K562 (cell line): Measurements from ENCODE around the gene CELA3A. TPM values are rescaled to one million over a fixed set of nuclear protein-coding genes. Genes with fewer than 3 reads are reported as not detected.

ENCODE experiments used
- ARID3B ChIP-seq: fragments of 250-450 bp; sonication (Bioruptor Pico); IDR thresholded peaks from 2 replicates; pipeline ENCODE4 v1.4.0; 2020; ENCODE audit warnings: borderline replicate concordance
- CBFA2T3 ChIP-seq: fragments of 450-650 bp; IDR thresholded peaks from 2 replicates; pipeline ENCODE4 v1.6.1; 2017
- CHCHD3 ChIP-seq: fragments of 250-450 bp; sonication (Bioruptor Pico); IDR thresholded peaks from 2 replicates; pipeline ENCODE4 v2.1.2; 2022; ENCODE audit warnings: mild to moderate bottlenecking
- CREB5 ChIP-seq: fragments of 250-450 bp; sonication (Bioruptor Pico); IDR thresholded peaks from 2 replicates; pipeline ENCODE4 v1.5.0; 2020; ENCODE audit warnings: mild to moderate bottlenecking
- DEAF1 ChIP-seq: fragments of 450-650 bp; formaldehyde crosslinking; IDR thresholded peaks from 2 replicates; pipeline ENCODE4 v1.4.0; 2020; ENCODE audit warnings: mild to moderate bottlenecking, moderate library complexity
- E2F1 ChIP-seq: sonication (generic); formaldehyde crosslinking; IDR thresholded peaks from 2 replicates; pipeline ENCODE4 v1.8.1; 2023; ENCODE audit warnings: mild to moderate bottlenecking, missing genetic modification reagents, moderate library complexity
- FOS ChIP-seq: IDR thresholded peaks from 3 replicates; pipeline ENCODE4 v1.6.1; 2011; ENCODE audit not compliant: insufficient read length; ENCODE audit errors: extremely low read depth
- FOXA3 ChIP-seq, 2 experiments: fragments of 450-650 bp in 1 of 2; sonication (generic) in 1 of 2; formaldehyde crosslinking; IDR thresholded peaks in 1 of 2; conservative IDR thresholded peaks in 1 of 2; 2 replicates each; pipeline versions ENCODE4 v1.4.0 to v1.8.0; 2020 to 2022; ENCODE audit warnings: mild to moderate bottlenecking in 2 of 2, missing genetic modification reagents in 1 of 2
- GATAD2B ChIP-seq: fragments of 450-650 bp; IDR thresholded peaks from 2 replicates; pipeline ENCODE4 v1.6.1; 2017; ENCODE audit warnings: mild to moderate bottlenecking, borderline replicate concordance
- HDAC2 ChIP-seq: fragments of 450-650 bp; IDR thresholded peaks from 2 replicates; pipeline ENCODE4 v1.6.1; 2016; ENCODE audit warnings: mild to moderate bottlenecking
- MAX ChIP-seq: sonication (generic); formaldehyde crosslinking; IDR thresholded peaks from 2 replicates; pipeline ENCODE4 v1.9.0; 2022; ENCODE audit warnings: mild to moderate bottlenecking, missing genetic modification reagents
- MCM2 ChIP-seq: fragments of 450-650 bp; IDR thresholded peaks from 2 replicates; pipeline ENCODE4 v1.6.1; 2017; ENCODE audit warnings: low read depth, mild to moderate bottlenecking
- NFATC3 ChIP-seq: fragments of 450-650 bp; IDR thresholded peaks from 2 replicates; pipeline ENCODE4 v1.6.1; 2017; ENCODE audit warnings: mild to moderate bottlenecking
- SRSF1 ChIP-seq: fragments of 200-400 bp; formaldehyde crosslinking; IDR thresholded peaks from 2 replicates; pipeline ENCODE4 v1.6.1; 2017; ENCODE audit warnings: mild to moderate bottlenecking, low read depth, low read length, moderate library complexity
- ZNF398 ChIP-seq: fragments of 250-450 bp; sonication (Bioruptor Pico); IDR thresholded peaks from 2 replicates; pipeline ENCODE4 v1.8.0; 2021; ENCODE audit warnings: moderate library complexity, mild to moderate bottlenecking, inconsistent platforms
- ZNF561 ChIP-seq: fragments of 450-650 bp; formaldehyde crosslinking; conservative IDR thresholded peaks from 2 replicates; pipeline ENCODE4 v1.4.0; 2020; ENCODE audit warnings: mild to moderate bottlenecking, moderate library complexity
- polyA plus RNA-seq, 8 experiments: library from polyadenylated mRNA; depleted of rRNA in 4 of 8; stranded (reverse) in 5 of 8; unstranded in 3 of 8; fragments of >200 nt; fragmentation: Nextera tagmentation in 2 of 8; fragmentation: Illumina TruSeq in 1 of 8; extraction: Ambion mirVana in 2 of 8; extraction: Trizol in 1 of 8; gene quantifications; 2 replicates each; pipeline versions ENCODE4 v1.2.1 to v1.2.3, GENCODE V29; 2011 to 2014; ENCODE audit warnings: inconsistent platforms in 1 of 8, missing spikeins in 1 of 8
- total RNA-seq, 7 experiments: library from RNA; depleted of rRNA in 6 of 7; stranded (reverse); fragments of >200 nt in 6 of 7; fragmentation: Illumina TruSeq in 2 of 7; extraction: Trizol in 2 of 7; gene quantifications; 2 replicates each; pipeline versions ENCODE4 v1.2.1 to v1.2.3, GENCODE V29; 2011 to 2021; ENCODE audit warnings: low replicate concordance in 1 of 7

The CELA3A gene
- total and polyA plus RNA-seq, 9 of the 15 experiments (the other 6 are each of a cell fraction or from before 2014, with no cell fraction given), result 5.4 TPM; not detected in 8

GRCh38 chr1:22025368-22026155, 24.1 kb downstream of the CELA3A start (continued):
- TF ChIP-seq ZNF398, result no peak
- TF ChIP-seq MAX (CRISPR knock-in tag), result peak; percentile 47; the same call in 1 of the 2 replicates
- TF ChIP-seq CREB5 (CRISPR knock-in tag), result no peak
- TF ChIP-seq HDAC2, result 0 out of 2 replicates have a peak, but pooled peaks have one; percentile 93
- TF ChIP-seq GATAD2B, result 0 out of 2 replicates have a peak, but pooled peaks have one; percentile 78
- no peak for TF ChIP-seq MCM2
- TF ChIP-seq FOS, result peak; percentile 29
- TF ChIP-seq ZNF561 (CRISPR knock-in tag), result no peak
- TF ChIP-seq ARID3B (CRISPR knock-in tag), result peak; percentile 55; the same call in 1 of the 2 replicates
- 0 out of 2 replicates have a peak, but pooled peaks have one; percentile 96 for TF ChIP-seq NFATC3
- TF ChIP-seq CHCHD3 (CRISPR knock-in tag), result 0 out of 2 replicates have a peak, but pooled peaks have one; percentile 8
- peak in 1 of 2 experiments; percentile 70; a peak in 2 of 4 replicates for TF ChIP-seq FOXA3 (CRISPR knock-in tag; conservative IDR thresholded peaks at IDR 0.05 in 1 of 2, IDR thresholded peaks at IDR 0.05 in 1 of 2)
- no peak for TF ChIP-seq SRSF1
- TF ChIP-seq CBFA2T3, result peak; percentile 82
- TF ChIP-seq DEAF1 (CRISPR knock-in tag), result no peak
- TF ChIP-seq E2F1, result no peak
